Measurements from ENCODE around the gene PTGR3. TPM values are rescaled to one million over a fixed set of nuclear protein-coding genes. Genes with fewer than 3 reads are reported as not detected.

Gene PTGR3
- total and polyA plus RNA-seq, 4 donors = 10.1 to 22.2 (median 21.4) TPM

GRCh38 chr18:75170916-75171315, 38.0 kb downstream of the PTGR3 start:
- DNase-seq (no peak), ATAC-seq (ENCODE audit: insufficient read depth, low FRiP score) (no peak)
- Histone ChIP-seq H3K4me3 (no peak overlapping the region), H3K9me3 (ENCODE audit: control insufficient read depth in 4 of 4, insufficient read depth in 3 of 4, low read length in 3 of 4) (no peaks in the 10 kb centered on the region), H3K36me3 (ENCODE audit: control insufficient read depth in 4 of 4, insufficient read depth in 4 of 4, low read length in 4 of 4) (no peaks in the 10 kb centered on the region), H3K4me1 (ENCODE audit: control insufficient read depth in 5 of 5, insufficient read depth in 5 of 5, low read length in 5 of 5) (peaks cover 0 to 8% (median 0%) of the 10 kb centered on the region in 5 donors), H3K27ac (ENCODE audit: low read depth in 1 of 2, low read length in 1 of 2) (peak overlapping the region in 1 of 2 donors; percentile 11), H3K27me3 (ENCODE audit: control insufficient read depth in 3 of 3, insufficient read depth in 3 of 3, low read length in 2 of 3) (no peaks in the 10 kb centered on the region), H3K9ac (ENCODE audit: insufficient read depth in 1 of 2, low read length in 2 of 2) (no peak overlapping the region)
- TF ChIP-seq CTCF (IDR thresholded peaks at IDR 0.05; ENCODE audit: control extremely low read depth, extremely low read depth) = no peak
- WGBS, 2 donors = 92 to 94% methylated on average over 11 of the region's 11 CpGs

- no peak for DNase-seq
- H3K4me1 ChIP-seq (ENCODE audit: control insufficient read depth in 5 of 5, insufficient read depth in 5 of 5, low read length in 5 of 5) = peaks cover 0 to 8% (median 0%) of the 10 kb centered on the region in 5 donors
- no peak for TF ChIP-seq CTCF (IDR thresholded peaks at IDR 0.05; ENCODE audit: control extremely low read depth, extremely low read depth)
- H3K27me3 ChIP-seq (ENCODE audit: control insufficient read depth in 3 of 3, insufficient read depth in 3 of 3, low read length in 2 of 3) = no peaks in the 10 kb centered on the region
- peak overlapping the region in 1 of 2 donors; percentile 58 for H3K27ac ChIP-seq (ENCODE audit: low read depth in 1 of 2, low read length in 1 of 2)
- no peaks in the 10 kb centered on the region for H3K36me3 ChIP-seq (ENCODE audit: control insufficient read depth in 4 of 4, insufficient read depth in 4 of 4, low read length in 4 of 4)
- H3K9ac ChIP-seq (ENCODE audit: insufficient read depth in 1 of 2, low read length in 2 of 2) = no peak overlapping the region
- H3K9me3 ChIP-seq (ENCODE audit: control insufficient read depth in 4 of 4, insufficient read depth in 3 of 4, low read length in 3 of 4) = no peaks in the 10 kb centered on the region
- 95 to 96% methylated on average over 34 of the region's 34 CpGs for WGBS, 2 donors
- no peak overlapping the region for H3K4me3 ChIP-seq
- no peak for ATAC-seq (ENCODE audit: insufficient read depth, low FRiP score)
Observed at GRCh38 chr18:75170022-75170789, 38.7 kb downstream of the PTGR3 start.

- 80 to 84% methylated on average over 9 of the region's 9 CpGs for WGBS, 2 donors
- no peaks in the 10 kb centered on the region for H3K36me3 ChIP-seq (ENCODE audit: control insufficient read depth in 4 of 4, insufficient read depth in 4 of 4, low read length in 4 of 4)
- DNase-seq (peak in 2 of 3 donors; percentile 31 to 44), ATAC-seq (ENCODE audit: insufficient read depth, low FRiP score) (no peak)
- H3K4me1 ChIP-seq (ENCODE audit: control insufficient read depth in 5 of 5, insufficient read depth in 5 of 5, low read length in 5 of 5) = peaks cover 0 to 8% (median 0%) of the 10 kb centered on the region in 5 donors
- peaks cover 0 to 2% (median 0%) of the 10 kb centered on the region in 4 donors for H3K9me3 ChIP-seq (ENCODE audit: control insufficient read depth in 4 of 4, insufficient read depth in 3 of 4, low read length in 3 of 4)
- H3K27me3 ChIP-seq (ENCODE audit: control insufficient read depth in 3 of 3, insufficient read depth in 3 of 3, low read length in 2 of 3) = no peaks in the 10 kb centered on the region
- H3K27ac ChIP-seq (ENCODE audit: low read depth in 1 of 2, low read length in 1 of 2) = no peak overlapping the region
- no peak overlapping the region for H3K9ac ChIP-seq (ENCODE audit: insufficient read depth in 1 of 2, low read length in 2 of 2)
- no peak overlapping the region for H3K4me3 ChIP-seq
- no peak for TF ChIP-seq CTCF (IDR thresholded peaks at IDR 0.05; ENCODE audit: control extremely low read depth, extremely low read depth)
Observed at GRCh38 chr18:75169411-75169810, 39.5 kb downstream of the PTGR3 start.

All from lung (tissue), 12 donors.